Neuronal stem cell (in vitro differentiated cells): ENCODE results near the gene C2CD4C.
"Not testable (repeated sequence)": the region's sequence is repeated elsewhere in the genome, so short reads cannot be mapped to it uniquely, and the experiment has no call there.

Experiments used
- DNase-seq: peaks from one replicate; pipeline ENCODE4 v3.0.0-alpha.2; 2013; ENCODE audit warnings: low spot score
- H2AFZ ChIP-seq: one replicate; pipeline ENCODE4 v1.6.1; 2013; ENCODE audit warnings: mild to moderate bottlenecking, low read length, inconsistent platforms
- H2AK5ac ChIP-seq: 2 replicates; pipeline ENCODE4 v1.6.1; 2013; ENCODE audit warnings: low read depth, mild to moderate bottlenecking, inconsistent platforms, low read length, moderate library complexity, mixed read lengths
- H2BK120ac ChIP-seq: 2 replicates; pipeline ENCODE4 v1.6.1; 2013; ENCODE audit warnings: low read depth, mild to moderate bottlenecking, inconsistent platforms, low read length, moderate library complexity, mixed read lengths
- H2BK12ac ChIP-seq: one replicate; pipeline ENCODE4 v1.6.1; 2013; ENCODE audit warnings: low read length, inconsistent platforms
- H2BK15ac ChIP-seq: 2 replicates; pipeline ENCODE4 v1.6.1; 2013; ENCODE audit warnings: mild to moderate bottlenecking, low read length, inconsistent platforms, mixed read lengths
- H2BK5ac ChIP-seq: one replicate; pipeline ENCODE4 v1.6.1; 2013; ENCODE audit warnings: inconsistent platforms, mild to moderate bottlenecking, low read length, moderate library complexity
- H3K14ac ChIP-seq: one replicate; pipeline ENCODE4 v1.6.1; 2013; ENCODE audit warnings: low read length, inconsistent platforms
- H3K18ac ChIP-seq: 2 replicates; pipeline ENCODE4 v1.6.1; 2013; ENCODE audit warnings: low read length, inconsistent platforms
- H3K23ac ChIP-seq: 2 replicates; pipeline ENCODE4 v1.6.1; 2013; ENCODE audit warnings: low read depth, mild to moderate bottlenecking, mixed read lengths, low read length, inconsistent platforms; ENCODE audit not compliant: poor library complexity
- H3K27ac ChIP-seq: replicated peaks from 3 replicates; pipeline ENCODE4 v1.5.1; 2013; ENCODE audit warnings: low read length, inconsistent platforms
- H3K27me3 ChIP-seq, 3 experiments: 2 replicates each; pipeline ENCODE4 v1.6.1; 2013; ENCODE audit warnings: low read length in 3 of 3, mild to moderate bottlenecking in 2 of 3, inconsistent platforms in 1 of 3, low read depth in 1 of 3, mixed read lengths in 1 of 3, moderate library complexity in 1 of 3; ENCODE audit not compliant: control insufficient read depth in 3 of 3, insufficient read depth in 3 of 3
- H3K36me3 ChIP-seq, 2 donors: replicated peaks in 1 of 2; 2 replicates each; pipeline ENCODE4 v1.6.1; 2013; ENCODE audit warnings: low read length in 2 of 2; ENCODE audit not compliant: control insufficient read depth in 2 of 2, insufficient read depth in 2 of 2
- H3K4ac ChIP-seq: 2 replicates; pipeline ENCODE4 v1.6.1; 2013; ENCODE audit warnings: inconsistent platforms, mild to moderate bottlenecking, low read length, moderate library complexity
- H3K4me1 ChIP-seq, 2 donors: 1 replicate in 1 of 2; 2 replicates in 1 of 2; pipeline ENCODE4 v1.6.1; 2013; ENCODE audit warnings: low read length in 2 of 2, low read depth in 1 of 2; ENCODE audit not compliant: control insufficient read depth in 2 of 2, insufficient read depth in 1 of 2
- H3K4me2 ChIP-seq: one replicate; pipeline ENCODE4 v1.6.1; 2013; ENCODE audit warnings: mild to moderate bottlenecking, low read length, inconsistent platforms; ENCODE audit not compliant: insufficient read depth, poor library complexity, severe bottlenecking
- H3K4me3 ChIP-seq, 2 donors: 2 replicates each; pipeline ENCODE4 v1.5.1; 2013; ENCODE audit warnings: low read length in 2 of 2, mild to moderate bottlenecking in 2 of 2, inconsistent platforms in 1 of 2, moderate library complexity in 1 of 2
- H3K79me1 ChIP-seq: one replicate; pipeline ENCODE4 v1.6.1; 2013; ENCODE audit warnings: low read depth, mild to moderate bottlenecking, inconsistent platforms, low read length, moderate library complexity
- H3K9ac ChIP-seq: one replicate; pipeline ENCODE4 v1.6.1; 2013; ENCODE audit warnings: mild to moderate bottlenecking, low read depth, low read length, inconsistent platforms; ENCODE audit not compliant: poor library complexity
- H3K9me3 ChIP-seq, 2 donors: replicated peaks in 1 of 2; 2 replicates each; pipeline versions ENCODE3 to v1.6.1; 2013; ENCODE audit warnings: low read length in 2 of 2, mild to moderate bottlenecking in 2 of 2, inconsistent platforms in 1 of 2, low read depth in 1 of 2, mixed read lengths in 1 of 2, moderate library complexity in 1 of 2; ENCODE audit not compliant: control insufficient read depth in 2 of 2, insufficient read depth in 1 of 2
- H4K8ac ChIP-seq: one replicate; pipeline ENCODE4 v1.6.1; 2013; ENCODE audit warnings: low read depth, mild to moderate bottlenecking, inconsistent platforms, low read length, moderate library complexity
- H4K91ac ChIP-seq: one replicate; pipeline ENCODE4 v1.6.1; 2013; ENCODE audit warnings: low read length, low read depth, mild to moderate bottlenecking, inconsistent platforms; ENCODE audit not compliant: poor library complexity
- WGBS, 2 donors: extraction: QIAGEN DNeasy Blood & Tissue Kit; methylation state at CpG; one replicate each; pipeline ENCODE4 v1.1.7; 2013; ENCODE audit warnings: missing lambda C conversion rate in 2 of 2, mixed read lengths in 1 of 2; ENCODE audit not compliant: insufficient read length in 2 of 2, insufficient replicate concordance in 1 of 2; ENCODE audit errors: extremely low coverage in 2 of 2; 5-methylcytosine and 5-hydroxymethylcytosine counted together

C2CD4C gene

GRCh38 chr19:383922-384798 lies 24.8 kb downstream of the C2CD4C start:
- no peaks in the 10 kb centered on the region for H3K79me1 ChIP-seq
- H3K27ac ChIP-seq, result no peak overlapping the region
- peak overlapping the region; percentile 96 for H2BK12ac ChIP-seq
- peak overlapping the region; percentile 96 for H4K91ac ChIP-seq
- H3K18ac ChIP-seq, result peak overlapping the region; percentile 100
- peak overlapping the region; percentile 87 for H4K8ac ChIP-seq
- H2BK5ac ChIP-seq, result peak overlapping the region; percentile 78
- peak overlapping the region; percentile 96 for H3K4ac ChIP-seq
- H3K27me3 ChIP-seq, result no peaks in the 10 kb centered on the region
- H3K14ac ChIP-seq, result peak overlapping the region; percentile 87
- H3K4me3 ChIP-seq, result no peak overlapping the region
- H2BK15ac ChIP-seq, result peak overlapping the region; percentile 100
- H3K36me3 ChIP-seq, result no peaks in the 10 kb centered on the region
- peak overlapping the region; percentile 98 for H2AK5ac ChIP-seq
- H2BK120ac ChIP-seq, result peak overlapping the region; percentile 87
- H3K4me1 ChIP-seq, result peaks cover 0 to 11% of the 10 kb centered on the region in 2 donors
- DNase-seq, result no peak
- H3K4me2 ChIP-seq, result no peak overlapping the region
- no CpG with 5 or more reads among the region's 44 CpGs for WGBS, 2 donors
- H3K9me3 ChIP-seq, result peaks cover 0 to 2% of the 10 kb centered on the region in 2 donors
- peak overlapping the region; percentile 44 for H3K23ac ChIP-seq
- peak overlapping the region; percentile 65 for H2AFZ ChIP-seq
- peak overlapping the region; percentile 72 for H3K9ac ChIP-seq

GRCh38 chr19:383040-383439 lies 25.9 kb downstream of the C2CD4C start:
- no peaks in the 10 kb centered on the region for H3K36me3 ChIP-seq
- no peak overlapping the region for H2AFZ ChIP-seq
- H3K4ac ChIP-seq, result no peak overlapping the region
- H2BK15ac ChIP-seq, result peak overlapping the region; percentile 68
- H2BK120ac ChIP-seq, result no peak overlapping the region
- no peak overlapping the region for H2BK12ac ChIP-seq
- H3K18ac ChIP-seq, result peak overlapping the region; percentile 35
- no peak overlapping the region for H2BK5ac ChIP-seq
- H3K9me3 ChIP-seq, result peaks cover 0 to 2% of the 10 kb centered on the region in 2 donors
- peak overlapping the region; percentile 51 for H3K9ac ChIP-seq
- H3K4me3 ChIP-seq, result no peak overlapping the region
- no peaks in the 10 kb centered on the region for H3K79me1 ChIP-seq
- peak overlapping the region; percentile 85 for H2AK5ac ChIP-seq
- peak overlapping the region; percentile 48 for H3K23ac ChIP-seq
- H4K8ac ChIP-seq, result no peak overlapping the region
- WGBS, 2 donors, result no CpG with 5 or more reads among the region's 19 CpGs
- no peak overlapping the region for H4K91ac ChIP-seq
- no peak overlapping the region for H3K14ac ChIP-seq
- no peak overlapping the region for H3K27ac ChIP-seq
- H3K4me2 ChIP-seq, result no peak overlapping the region
- no peaks in the 10 kb centered on the region for H3K27me3 ChIP-seq
- DNase-seq, result no peak
- peaks cover 0 to 11% of the 10 kb centered on the region in 2 donors for H3K4me1 ChIP-seq

- H3K9me3 ChIP-seq, H2BK120ac ChIP-seq, H3K18ac ChIP-seq, H4K91ac ChIP-seq, H4K8ac ChIP-seq, H2BK5ac ChIP-seq, H3K4me3 ChIP-seq, H3K4me1 ChIP-seq, H2AFZ ChIP-seq, H3K9ac ChIP-seq, H3K36me3 ChIP-seq, H3K4me2 ChIP-seq, H3K27me3 ChIP-seq, H2BK12ac ChIP-seq, H2AK5ac ChIP-seq, H3K79me1 ChIP-seq, H3K14ac ChIP-seq, H3K23ac ChIP-seq, H3K27ac ChIP-seq, H2BK15ac ChIP-seq, H3K4ac ChIP-seq, DNase-seq: not testable (repeated sequence)
- no CpG with 5 or more reads among the region's 9 CpGs for WGBS, 2 donors
These were observed 26.4 kb downstream of the C2CD4C start for GRCh38 chr19:382578-382977.

GRCh38 chr19:381901-382300 lies 27.0 kb downstream of the C2CD4C start:
- WGBS, 2 donors, result no CpG with 5 or more reads among the region's 11 CpGs
- H2BK5ac ChIP-seq, result not testable (repeated sequence)

More at GRCh38 chr19:381901-382300, 27.0 kb downstream of the C2CD4C start:
- not testable (repeated sequence) for H3K79me1 ChIP-seq, H2AFZ ChIP-seq, H3K23ac ChIP-seq, H3K4me2 ChIP-seq, H2AK5ac ChIP-seq, H3K4me3 ChIP-seq, DNase-seq, H3K27me3 ChIP-seq, H2BK15ac ChIP-seq, H3K9ac ChIP-seq, H2BK12ac ChIP-seq, H3K4ac ChIP-seq, H2BK120ac ChIP-seq, H4K91ac ChIP-seq, H3K18ac ChIP-seq, H4K8ac ChIP-seq, H3K36me3 ChIP-seq, H3K14ac ChIP-seq, H3K4me1 ChIP-seq, H3K27ac ChIP-seq, H3K9me3 ChIP-seq
